Myocyte (in vitro differentiated cells): ENCODE measurements around the gene SEMA3G. TPM values are rescaled to one million over a fixed set of nuclear protein-coding genes. Genes with fewer than 3 reads are reported as not detected.

Experiments used
- DNase-seq: peaks from one replicate; pipeline ENCODE4 v3.0.0-alpha.2; 2012; ENCODE audit warnings: low read depth
- total RNA-seq: library from RNA; depleted of rRNA; stranded (reverse); fragments of >200 nt; gene quantifications from 2 replicates; pipeline ENCODE4 v1.2.3, GENCODE V29; 2014

The SEMA3G gene
- total RNA-seq, 1 donor from 2014 or later = 1.9 TPM

DNA sequence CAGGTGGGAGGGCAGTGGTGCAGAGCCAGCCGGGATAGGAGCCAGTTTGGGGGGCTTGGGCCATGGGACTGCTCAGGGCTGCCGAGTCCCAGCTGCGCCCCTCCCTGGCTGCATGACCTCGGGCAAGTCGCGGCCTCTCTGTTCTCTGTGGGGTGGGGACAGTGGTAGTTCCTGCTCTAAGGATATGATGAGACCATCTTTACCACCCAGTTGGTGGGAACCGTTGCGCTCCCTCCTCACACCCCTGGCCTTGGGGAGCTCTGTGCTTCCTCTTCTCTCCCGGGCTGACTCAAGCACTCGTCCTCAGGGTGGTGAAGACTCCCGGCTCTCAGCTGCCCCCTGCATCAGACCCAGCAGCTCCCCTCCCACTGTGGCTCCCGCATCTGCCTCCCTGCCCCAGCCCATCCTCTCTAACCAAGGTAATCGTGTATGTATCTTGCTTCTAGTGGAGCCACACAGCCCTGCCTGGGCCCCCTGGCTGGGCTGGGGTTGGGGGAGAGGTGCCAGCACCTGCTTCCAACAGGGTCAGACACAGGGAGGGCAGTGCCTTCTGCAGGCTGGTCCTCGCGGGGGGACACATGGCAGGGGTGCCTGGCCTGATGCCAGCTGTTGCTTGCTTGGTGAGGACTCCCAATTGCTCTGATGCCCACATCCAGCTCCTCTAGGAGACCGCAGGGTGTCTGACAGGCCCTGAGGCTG lies 35.1 kb upstream of the SEMA3G start:
- no peak for DNase-seq

DNA sequence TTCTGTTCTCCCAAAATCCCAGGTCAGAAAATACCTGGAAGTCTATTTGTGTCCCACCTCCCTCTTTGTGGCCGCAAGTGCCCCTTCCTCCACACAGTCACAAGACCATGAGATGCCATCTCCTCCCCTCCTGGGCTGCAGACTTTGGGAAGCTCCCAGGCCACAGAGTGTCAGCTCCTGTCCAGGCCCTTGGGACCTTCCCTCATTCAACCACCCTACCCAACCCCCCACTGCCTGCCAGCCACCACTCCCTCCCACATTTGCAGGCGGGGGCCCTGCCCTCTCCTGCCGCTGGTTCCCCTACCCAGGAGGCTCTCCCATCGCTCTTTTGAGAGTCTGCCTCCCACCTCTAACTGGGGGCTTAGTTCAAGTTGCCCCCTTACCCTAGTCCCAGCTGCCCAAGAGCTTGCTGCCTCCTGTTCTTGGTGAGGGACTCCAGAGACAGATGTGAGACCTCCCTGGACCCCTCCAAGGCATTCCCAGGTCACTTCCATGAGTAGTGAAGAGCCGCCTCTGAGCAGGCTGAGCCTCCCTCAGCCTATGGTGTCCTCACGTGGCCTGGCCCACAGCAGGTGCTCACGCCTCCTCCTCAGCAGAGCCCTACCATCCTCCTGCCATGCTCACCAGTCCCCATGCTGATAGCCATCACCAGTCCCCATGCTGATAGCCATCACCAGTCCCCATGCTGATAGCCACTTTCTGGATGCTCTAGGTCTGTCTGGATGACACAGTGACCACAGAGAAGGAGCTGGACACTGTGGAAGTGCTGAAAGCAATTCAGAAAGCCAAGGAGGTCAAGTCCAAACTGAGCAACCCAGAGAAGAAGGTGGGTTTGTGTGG lies 34.4 kb upstream of the SEMA3G start:
- no peak for DNase-seq

DNA sequence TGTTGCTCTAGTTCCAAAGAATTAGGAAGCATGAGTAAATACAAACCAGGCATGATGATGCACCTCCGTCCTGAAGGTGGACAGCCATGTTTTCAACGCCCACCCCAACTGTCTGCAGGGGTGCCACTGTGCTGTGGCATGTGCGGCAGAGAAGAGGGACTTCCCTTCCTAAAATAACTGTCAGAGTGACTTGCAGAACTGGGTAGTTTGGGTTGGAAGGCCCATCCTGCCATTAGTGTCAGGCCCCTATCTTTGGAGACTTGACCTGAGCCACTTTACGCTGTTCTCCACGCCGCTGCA lies 32.8 kb upstream of the SEMA3G start:
- no peak for DNase-seq

- no peak for DNase-seq
Measured at GRCh38 chr3:52477076-52477795, 32.3 kb upstream of the SEMA3G start.

DNA sequence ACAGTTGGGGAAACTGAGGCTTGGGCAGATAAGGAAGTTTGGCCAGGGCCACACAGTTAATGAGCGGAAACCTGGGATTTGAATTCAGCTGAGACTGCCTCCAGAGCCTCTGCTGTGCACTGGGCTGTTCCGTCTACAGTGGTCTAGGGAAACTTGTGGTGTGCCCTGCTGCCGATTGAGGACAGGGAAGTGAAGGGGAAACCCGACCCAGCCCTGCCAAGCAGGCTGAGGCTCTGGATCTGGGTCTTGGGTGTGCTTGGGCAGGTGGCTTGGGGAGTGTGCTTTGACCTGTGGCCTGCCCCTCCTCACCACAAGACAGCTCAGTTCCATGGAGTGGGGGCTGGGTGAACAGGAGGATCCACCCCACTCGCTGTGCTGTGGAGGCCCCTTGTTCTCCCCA lies 28.1 kb upstream of the SEMA3G start:
- DNase-seq = peak; percentile 76

DNA sequence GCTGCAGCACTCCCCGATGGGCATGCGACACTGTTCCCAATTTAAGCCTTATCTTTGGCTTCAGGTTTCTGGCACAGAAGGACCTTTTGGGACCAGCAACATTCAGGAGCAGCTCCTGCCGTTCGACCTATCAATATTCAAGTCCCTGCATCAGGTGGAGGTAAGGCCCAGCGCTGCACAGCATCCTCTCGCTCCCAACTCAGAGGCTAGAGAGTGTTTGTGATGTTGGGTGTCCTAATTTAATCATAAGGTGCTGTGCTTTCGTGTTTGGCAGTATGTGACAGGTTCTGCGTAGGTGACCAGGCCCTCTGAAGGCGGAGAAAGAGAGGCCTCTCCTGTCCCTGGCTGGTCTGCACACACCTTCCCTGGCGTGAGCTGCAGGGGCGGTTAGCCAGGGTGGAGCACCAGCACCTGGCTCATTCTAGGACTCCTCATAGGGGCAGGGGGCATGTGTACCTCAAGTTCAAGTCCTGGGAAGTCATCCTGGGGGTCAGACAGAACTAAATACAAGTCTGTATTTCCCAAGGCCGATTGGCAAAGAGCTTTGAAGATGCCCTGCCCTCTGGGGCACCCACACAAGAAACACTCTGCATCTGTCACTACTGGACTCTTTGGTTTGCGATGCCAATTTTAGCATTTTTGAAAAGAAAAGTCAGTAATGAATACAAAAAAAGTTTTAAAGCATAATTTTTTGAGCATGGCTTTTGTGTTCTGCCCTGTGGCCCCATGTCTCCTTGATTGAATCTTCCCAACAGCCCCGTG lies 27.5 kb upstream of the SEMA3G start:
- DNase-seq = no peak

DNA sequence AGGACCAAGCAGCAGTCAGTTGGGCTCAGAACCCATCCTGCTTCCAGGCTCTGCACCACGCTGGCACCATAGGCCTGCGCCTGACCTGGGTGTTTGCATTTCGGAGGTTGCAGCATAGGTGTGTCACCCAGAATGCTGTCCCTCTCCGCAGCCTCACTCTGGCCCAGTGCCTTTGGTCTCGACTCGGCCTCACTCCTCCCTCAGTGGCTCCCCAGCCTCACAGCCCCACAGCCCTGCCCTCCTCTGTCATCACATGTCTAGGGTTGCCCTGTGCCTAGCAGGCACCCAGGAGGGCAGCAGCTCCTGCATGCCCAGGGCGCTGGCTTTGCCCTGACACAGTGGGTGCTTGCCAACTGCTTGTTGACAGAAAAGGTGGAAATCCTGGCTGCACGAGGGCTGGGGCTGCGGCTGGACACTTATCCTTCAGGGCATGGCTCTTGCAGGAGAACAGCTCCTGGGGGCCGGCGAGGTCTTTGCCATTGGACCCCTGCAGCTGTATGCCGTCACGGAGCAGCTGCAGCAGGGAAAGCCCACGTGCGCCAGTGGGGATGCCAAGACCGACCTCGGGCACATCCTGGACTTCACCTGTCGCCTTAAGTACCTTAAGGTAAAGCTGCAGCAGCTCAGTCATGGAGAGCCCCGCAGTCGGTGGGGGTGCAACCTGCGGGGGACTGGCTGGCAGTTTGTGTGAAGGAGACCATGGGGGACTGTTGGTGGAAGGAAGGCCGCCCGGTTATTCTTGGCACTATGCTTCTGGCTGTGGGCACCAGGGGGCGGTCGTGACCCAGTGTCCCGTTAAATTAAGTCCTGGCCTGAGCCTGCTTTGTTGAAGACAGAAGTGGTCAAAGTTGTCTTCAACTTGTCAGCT lies 26.7 kb upstream of the SEMA3G start:
- DNase-seq = peak; percentile 84

GRCh38 chr3:52470920-52471319 lies 26.0 kb upstream of the SEMA3G start:
- no peak for DNase-seq

- DNase-seq = no peak
Measured at GRCh38 chr3:52469001-52469400, 24.1 kb upstream of the SEMA3G start.

GRCh38 chr3:52468336-52468735 lies 23.4 kb upstream of the SEMA3G start:
- DNase-seq = peak; percentile 55

GRCh38 chr3:52463416-52463815 lies 18.5 kb upstream of the SEMA3G start:
- no peak for DNase-seq

DNA sequence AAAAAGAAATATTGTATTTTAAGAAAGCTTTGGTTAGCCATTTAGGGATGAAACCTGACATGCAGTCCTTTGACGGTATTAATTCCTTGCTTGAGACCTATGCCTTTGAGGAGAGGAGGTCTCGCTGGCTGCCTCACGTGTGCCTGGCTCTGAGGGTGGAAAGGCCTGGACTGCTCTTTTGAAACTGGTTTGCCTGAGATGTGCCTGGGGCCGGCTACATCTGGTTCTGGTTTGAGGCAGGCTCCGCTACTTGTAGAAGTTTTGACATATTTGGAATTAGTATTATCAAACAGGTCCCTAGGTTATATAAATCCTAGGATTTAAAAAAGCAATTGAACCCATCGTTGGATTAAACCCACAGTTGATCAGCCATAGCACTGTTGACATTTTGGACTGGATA lies 17.0 kb upstream of the SEMA3G start:
- DNase-seq = no peak

DNA sequence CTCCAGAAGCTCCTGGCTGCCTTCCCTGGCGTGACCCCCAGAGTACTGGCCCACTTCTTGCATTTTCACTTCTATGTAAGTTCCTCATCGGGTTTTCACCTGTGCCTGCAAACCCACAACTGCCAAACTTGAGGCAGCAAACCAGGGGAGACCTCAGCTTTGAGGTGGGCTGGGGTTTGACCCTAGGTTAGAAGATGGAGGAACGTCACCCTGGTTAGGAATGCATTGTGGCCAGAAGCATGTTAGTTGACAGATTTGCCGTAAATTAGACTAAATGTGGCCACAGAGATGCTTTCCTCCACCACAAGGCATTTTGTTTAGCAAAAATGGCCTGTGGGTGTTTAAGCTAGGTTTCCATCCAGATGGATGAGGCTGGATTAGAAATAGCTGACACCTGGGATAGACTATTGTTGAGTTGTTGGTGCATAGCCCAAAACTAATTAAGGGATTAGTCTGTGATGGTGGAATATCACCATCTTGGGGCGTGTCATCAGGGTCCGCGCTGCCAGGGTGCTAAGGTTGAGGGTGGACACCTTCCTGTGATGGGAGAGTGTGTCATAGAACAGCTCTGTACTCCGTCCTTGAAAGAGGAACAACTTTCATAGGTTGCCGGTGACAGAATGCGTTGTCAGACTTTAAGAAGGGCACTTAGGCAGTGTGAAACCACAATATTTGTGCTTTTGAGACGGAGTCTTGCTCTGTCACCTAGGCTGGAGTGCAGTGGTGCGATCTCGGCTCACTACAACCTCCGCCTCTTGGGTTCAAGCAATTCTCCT lies 14.1 kb upstream of the SEMA3G start:
- DNase-seq = no peak

DNA sequence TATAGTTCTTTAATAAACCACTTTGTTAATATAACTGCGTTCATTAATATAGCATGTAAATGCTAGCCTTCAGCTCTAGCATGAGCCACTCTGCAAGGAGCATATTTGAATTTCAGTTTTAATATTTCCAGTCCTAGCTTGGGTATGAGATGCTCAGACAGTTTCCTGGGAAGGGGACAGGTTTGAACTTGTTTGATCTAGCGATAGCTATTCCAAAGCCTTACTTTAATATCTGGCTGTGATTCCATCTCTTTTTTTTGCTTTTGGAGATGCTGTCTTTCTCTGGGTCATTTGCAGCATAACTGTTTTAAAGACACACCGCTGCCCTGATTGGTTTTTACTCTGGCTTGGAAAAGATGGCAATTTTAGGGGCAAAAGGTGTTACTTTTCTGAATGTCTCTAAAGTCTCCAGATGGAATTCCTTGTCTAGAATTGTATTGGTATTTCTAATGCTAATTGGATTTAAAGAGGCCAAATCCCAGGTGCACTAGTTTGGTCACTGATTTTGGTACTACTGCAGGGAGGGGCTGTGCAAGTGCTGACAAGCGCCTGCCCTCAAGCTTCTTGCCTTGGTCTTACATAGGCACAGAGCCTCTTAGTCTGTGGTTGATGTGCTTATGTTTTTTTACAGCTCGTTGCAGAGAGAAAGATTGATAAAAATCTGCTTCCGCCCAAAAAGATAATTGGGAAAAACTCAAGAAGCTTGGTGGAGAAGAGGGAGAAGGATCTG lies 13.3 kb upstream of the SEMA3G start:
- no peak for DNase-seq

DNA sequence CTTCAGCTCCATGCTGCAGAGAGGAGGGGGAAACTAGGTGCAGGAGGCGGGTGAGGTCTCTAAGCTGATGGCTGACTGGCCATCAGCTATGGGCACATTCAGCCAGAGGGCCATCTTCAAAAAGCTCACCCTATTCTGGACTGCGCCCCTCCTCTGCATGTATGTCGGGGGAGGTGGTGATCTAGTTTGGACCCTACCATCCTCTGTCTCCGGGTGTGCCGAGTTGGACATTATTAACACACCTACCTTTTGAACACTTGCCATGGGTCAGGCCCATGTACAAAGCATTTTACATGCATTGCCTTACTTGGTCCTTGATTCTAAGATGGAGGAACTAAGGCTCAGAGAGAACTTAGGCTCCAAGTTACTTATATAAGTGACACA lies 11.9 kb upstream of the SEMA3G start:
- no peak for DNase-seq

DNA sequence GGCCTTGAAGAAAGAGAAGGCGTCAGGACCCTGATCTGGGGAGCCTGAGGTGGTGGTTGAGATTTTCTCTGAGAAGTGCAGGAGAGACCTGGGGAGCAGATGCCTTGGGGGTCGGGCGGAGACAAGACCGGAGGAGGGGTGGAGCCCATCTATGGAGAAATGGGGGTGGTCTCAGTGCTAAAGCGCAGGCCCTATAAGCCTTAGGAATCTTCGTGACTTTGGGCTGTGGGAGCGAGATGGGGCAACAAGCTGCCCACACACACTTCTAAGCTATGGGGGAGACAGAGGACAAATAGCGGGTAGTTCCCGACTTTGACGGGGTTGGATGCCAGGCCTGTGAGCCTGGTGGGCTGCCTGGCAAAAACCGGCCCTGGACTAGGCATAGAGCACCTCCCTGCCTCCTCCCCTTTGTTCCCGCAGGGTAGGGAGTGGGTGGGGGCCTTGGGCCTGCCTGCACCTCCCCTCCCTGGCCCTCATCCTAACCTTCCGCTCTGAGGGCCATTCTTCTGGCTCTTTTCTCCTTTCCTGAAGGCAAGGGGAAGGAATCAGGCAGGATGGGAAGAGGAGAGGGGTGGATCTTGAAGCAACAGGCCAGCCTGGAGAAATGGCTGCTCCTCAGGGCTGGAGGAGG lies 11.4 kb upstream of the SEMA3G start:
- no peak for DNase-seq

GRCh38 chr3:52455283-52456168 lies 10.6 kb upstream of the SEMA3G start, which contains the start of gene NISCH:
TSS of gene NISCH (plus strand) at chr3:52455604. CDS start at chr3:52455642, 38 bp downstream.
- DNase-seq = peak; percentile 85

DNA sequence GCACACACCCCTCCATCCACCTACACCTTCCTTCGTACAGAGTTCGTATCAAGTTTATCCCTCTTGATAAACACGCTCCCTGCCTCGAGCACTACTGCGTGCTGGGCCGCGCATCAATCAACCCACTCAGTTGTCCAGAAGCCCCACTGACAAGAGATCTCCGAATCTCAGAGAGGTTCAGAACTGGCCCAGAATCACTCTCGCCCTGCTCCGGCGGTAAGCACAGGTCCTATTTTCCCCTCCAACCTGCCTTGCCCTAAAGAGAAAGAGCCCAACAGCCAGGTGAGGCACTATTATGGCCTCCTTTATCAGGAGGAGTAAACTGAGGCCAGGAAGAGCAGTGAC lies 10.0 kb upstream of the SEMA3G start:
- no peak for DNase-seq
